HG02642 (cell line): ENCODE results near the gene NPS.

Experiments used
- ATAC-seq: cut with Tn5 transposase; IDR thresholded peaks from one replicate; pipeline ENCODE4 v1.9.1; 2021; ENCODE audit warnings: mild to moderate bottlenecking; ENCODE audit not compliant: unreplicated experiment, poor library complexity

Gene NPS

GRCh38 chr10:127553417-127553816 lies 4.3 kb downstream of the NPS start:
- ATAC-seq = no peak

- no peak for ATAC-seq
Observed at GRCh38 chr10:127556916-127557315, 7.8 kb downstream of the NPS start.

GRCh38 chr10:127561647-127562046 lies 12.5 kb downstream of the NPS start:
- no peak for ATAC-seq

GRCh38 chr10:127563718-127564553 lies 14.8 kb downstream of the NPS start:
- peak; percentile 63 for ATAC-seq

- ATAC-seq = no peak
Observed at GRCh38 chr10:127564644-127565043, 15.5 kb downstream of the NPS start.

GRCh38 chr10:127565583-127565982 lies 16.5 kb downstream of the NPS start:
- ATAC-seq = no peak

GRCh38 chr10:127569210-127569609 lies 20.1 kb downstream of the NPS start:
- no peak for ATAC-seq

- no peak for ATAC-seq
Observed at GRCh38 chr10:127570036-127570435, 20.9 kb downstream of the NPS start.

- no peak for ATAC-seq
Observed at GRCh38 chr10:127571386-127571785, 22.3 kb downstream of the NPS start.

- no peak for ATAC-seq
Observed at GRCh38 chr10:127576051-127576450, 26.9 kb downstream of the NPS start.

GRCh38 chr10:127576740-127577161 lies 27.6 kb downstream of the NPS start:
- no peak for ATAC-seq

- ATAC-seq = no peak
Observed at GRCh38 chr10:127577376-127578258, 28.5 kb downstream of the NPS start.

GRCh38 chr10:127578259-127578960 lies 29.3 kb downstream of the NPS start:
- no peak for ATAC-seq

GRCh38 chr10:127578961-127579305 lies 29.8 kb downstream of the NPS start:
- no peak for ATAC-seq

GRCh38 chr10:127579640-127580039 lies 30.5 kb downstream of the NPS start:
- no peak for ATAC-seq

GRCh38 chr10:127580822-127581221 lies 31.7 kb downstream of the NPS start:
- ATAC-seq = no peak

- no peak for ATAC-seq
Observed at GRCh38 chr10:127585519-127586023, 36.5 kb downstream of the NPS start.

GRCh38 chr10:127587668-127588365 lies 38.7 kb downstream of the NPS start:
- no peak for ATAC-seq

- ATAC-seq = no peak
Observed at GRCh38 chr10:127592586-127592985, 43.5 kb downstream of the NPS start.

GRCh38 chr10:127600479-127600878 lies 51.4 kb downstream of the NPS start:
- ATAC-seq = no peak
